GM12872 (cell line): ENCODE data around the gene ACCS.

ENCODE experiments used
- CTCF ChIP-seq: IDR thresholded peaks from 3 replicates; pipeline ENCODE4 v1.5.1; 2011; ENCODE audit warnings: low read depth, mild to moderate bottlenecking, low read length, moderate library complexity; ENCODE audit not compliant: insufficient read depth

The ACCS gene

GRCh38 chr11:44112091-44112821 lies 46.2 kb downstream of the ACCS start:
- no peak for TF ChIP-seq CTCF

GRCh38 chr11:44113018-44113417 lies 46.9 kb downstream of the ACCS start:
- no peak for TF ChIP-seq CTCF

- no peak for TF ChIP-seq CTCF
Measured at GRCh38 chr11:44113572-44113971, 47.5 kb downstream of the ACCS start.

GRCh38 chr11:44116234-44116830 lies 50.3 kb downstream of the ACCS start:
- no peak for TF ChIP-seq CTCF

GRCh38 chr11:44120169-44120568 lies 54.1 kb downstream of the ACCS start:
- peak; percentile 21; the same call in 1 of the 3 replicates for TF ChIP-seq CTCF

GRCh38 chr11:44125598-44125997 lies 59.5 kb downstream of the ACCS start:
- no peak for TF ChIP-seq CTCF

- no peak for TF ChIP-seq CTCF
Measured at GRCh38 chr11:44126304-44126703, 60.2 kb downstream of the ACCS start.
